22Rv1 (cell line): Measurements from ENCODE around the gene FOXO3.

ENCODE experiments used
- ZFX ChIP-seq: fragments of 450-650 bp; IDR thresholded peaks from 2 replicates; pipeline ENCODE4 v1.6.1; 2017; ENCODE audit warnings: antibody characterized with exemption, borderline replicate concordance
- TF ChIP-seq, protein P1 (sequence below): fragments of 450-650 bp; IDR thresholded peaks from 2 replicates; pipeline ENCODE4 v1.5.1; 2017; ENCODE audit warnings: mild to moderate bottlenecking

DNA sequence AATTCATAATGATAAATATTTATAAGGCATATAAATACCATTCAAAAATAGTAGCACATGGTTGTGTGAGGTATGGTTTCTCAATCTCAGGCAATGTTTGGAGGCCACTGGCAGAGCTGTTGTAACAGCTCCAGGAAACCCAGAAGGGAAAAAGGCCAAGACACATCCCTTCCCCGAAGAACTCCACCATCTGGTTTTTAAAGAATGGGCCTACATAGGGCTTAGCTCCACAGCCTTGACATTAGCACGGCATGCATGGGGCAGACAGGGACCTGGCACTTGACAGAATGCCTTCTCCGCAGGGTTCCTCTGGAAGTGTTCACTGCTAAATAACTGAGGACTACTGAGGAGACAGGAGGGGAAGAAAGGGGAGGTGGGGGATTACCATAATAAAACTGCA, 16.1 kb upstream of the FOXO3 start:
- TF ChIP-seq, protein P1, sequence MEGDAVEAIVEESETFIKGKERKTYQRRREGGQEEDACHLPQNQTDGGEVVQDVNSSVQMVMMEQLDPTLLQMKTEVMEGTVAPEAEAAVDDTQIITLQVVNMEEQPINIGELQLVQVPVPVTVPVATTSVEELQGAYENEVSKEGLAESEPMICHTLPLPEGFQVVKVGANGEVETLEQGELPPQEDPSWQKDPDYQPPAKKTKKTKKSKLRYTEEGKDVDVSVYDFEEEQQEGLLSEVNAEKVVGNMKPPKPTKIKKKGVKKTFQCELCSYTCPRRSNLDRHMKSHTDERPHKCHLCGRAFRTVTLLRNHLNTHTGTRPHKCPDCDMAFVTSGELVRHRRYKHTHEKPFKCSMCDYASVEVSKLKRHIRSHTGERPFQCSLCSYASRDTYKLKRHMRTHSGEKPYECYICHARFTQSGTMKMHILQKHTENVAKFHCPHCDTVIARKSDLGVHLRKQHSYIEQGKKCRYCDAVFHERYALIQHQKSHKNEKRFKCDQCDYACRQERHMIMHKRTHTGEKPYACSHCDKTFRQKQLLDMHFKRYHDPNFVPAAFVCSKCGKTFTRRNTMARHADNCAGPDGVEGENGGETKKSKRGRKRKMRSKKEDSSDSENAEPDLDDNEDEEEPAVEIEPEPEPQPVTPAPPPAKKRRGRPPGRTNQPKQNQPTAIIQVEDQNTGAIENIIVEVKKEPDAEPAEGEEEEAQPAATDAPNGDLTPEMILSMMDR, result no peak
- TF ChIP-seq ZFX, result no peak
